HCT116 (cell line): ENCODE data around the gene KCNN3. TPM values are rescaled to one million over a fixed set of nuclear protein-coding genes. Genes with fewer than 3 reads are reported as not detected.

ENCODE experiments used
- ATAC-seq: fragments of 200-7000 bp; cut with Tn5 transposase; 2 replicates; pipeline ENCODE4 v1.9.1; 2020; ENCODE audit warnings: mild to moderate bottlenecking, moderate library complexity
- BruUV-seq: library from RNA; stranded (reverse); fragments of 400-500 nt; replicated peaks from 2 replicates; lab custom pipeline; 2021; lab: Mats Ljungman, UMichigan
- CTCF ChIA-PET: fragments of 300-600 bp; sonication (Branson Sonifier 250); formaldehyde crosslinking; loops from one replicate; lab custom pipeline; 2021; ENCODE audit warnings: antibody characterized with exemption; lab: Charles Lee
- POLR2A ChIA-PET: fragments of 300-600, 350-600 bp; sonication (Branson Sonifier 250); formaldehyde crosslinking; loops from one replicate; lab custom pipeline; 2021; ENCODE audit warnings: antibody characterized with exemption; lab: Charles Lee
- RAD21 ChIA-PET, 2 experiments: fragments of 300-600 bp; sonication (Branson Sonifier 250); formaldehyde crosslinking; loops; one replicate each; lab custom pipeline; 2023; ENCODE audit warnings: low total read pairs in 2 of 2; ENCODE audit not compliant: uncharacterized antibody in 2 of 2, unreplicated experiment in 2 of 2, low non-redundant PET in 1 of 2; lab: Charles Lee
- DNase-seq: peaks from one replicate; pipeline ENCODE4 v3.0.0-alpha.2; 2010; ENCODE audit warnings: low read depth, low spot score
- H2AFZ ChIP-seq: fragments of 200-600 bp; shearing (Covaris generic), sonication (generic); 2 replicates; pipeline ENCODE4 v1.6.1; 2017; ENCODE audit warnings: low read depth, mixed run types, mixed read lengths, antibody characterized with exemption, low read length; ENCODE audit not compliant: poor library complexity, severe bottlenecking
- H3K27ac ChIP-seq: 2 replicates; pipeline ENCODE4 v1.5.1; 2012; ENCODE audit warnings: low read depth, low read length
- H3K27me3 ChIP-seq: fragments of 200-600 bp; sonication (generic); 2 replicates; pipeline ENCODE4 v1.6.1; 2016; ENCODE audit warnings: mixed run types, low read length, mixed read lengths; ENCODE audit not compliant: insufficient read depth
- H3K36me3 ChIP-seq, 2 experiments: fragments of 200-500 bp in 1 of 2; fragments of 200-600 bp in 1 of 2; sonication (Bioruptor generic) in 1 of 2; sonication (generic) in 1 of 2; 2 replicates each; pipeline versions ENCODE4 v1.5.1 to v1.6.1; 2014 to 2016; ENCODE audit warnings: low read length in 2 of 2, inconsistent platforms in 1 of 2, mixed read lengths in 1 of 2, mixed run types in 1 of 2; ENCODE audit not compliant: insufficient read depth in 2 of 2, control insufficient read depth in 1 of 2
- H3K4me1 ChIP-seq, 2 experiments: fragments of 200-600 bp in 1 of 2; sonication (generic) in 1 of 2; 2 replicates each; pipeline versions ENCODE4 v1.5.1 to v1.6.1; 2012 to 2017; ENCODE audit warnings: low read length in 2 of 2, inconsistent platforms in 1 of 2, mild to moderate bottlenecking in 1 of 2, mixed read lengths in 1 of 2, mixed run types in 1 of 2, moderate library complexity in 1 of 2; ENCODE audit not compliant: insufficient read depth in 2 of 2, control insufficient read depth in 1 of 2
- H3K4me2 ChIP-seq: fragments of 200-600 bp; sonication (generic); 2 replicates; pipeline ENCODE4 v1.6.1; 2017; ENCODE audit warnings: mixed run types, low read length, mixed read lengths
- H3K4me3 ChIP-seq, 2 experiments: fragments of 200-600 bp in 1 of 2; sonication (generic) in 1 of 2; replicated peaks in 1 of 2; 2 replicates each; pipeline ENCODE4 v1.5.1; 2011 to 2016; ENCODE audit warnings: low read length in 2 of 2, control low read depth in 1 of 2, low read depth in 1 of 2, mild to moderate bottlenecking in 1 of 2, mixed read lengths in 1 of 2, mixed run types in 1 of 2
- H3K79me2 ChIP-seq: fragments of 200-600 bp; sonication (generic); 2 replicates; pipeline ENCODE4 v1.6.1; 2017; ENCODE audit warnings: mild to moderate bottlenecking, mixed run types, low read length, moderate library complexity, mixed read lengths; ENCODE audit not compliant: insufficient read depth
- H3K9ac ChIP-seq: fragments of 200-600 bp; sonication (generic); 2 replicates; pipeline ENCODE4 v1.6.1; 2016; ENCODE audit warnings: low read length, mixed read lengths
- H3K9me2 ChIP-seq: fragments of 200-600 bp; sonication (generic), shearing (Covaris generic); 2 replicates; pipeline ENCODE4 v1.6.1; 2017; ENCODE audit warnings: mixed run types, mild to moderate bottlenecking, moderate library complexity; ENCODE audit not compliant: insufficient read depth
- H3K9me3 ChIP-seq, 2 experiments: fragments of 200-500 bp in 1 of 2; fragments of 200-600 bp in 1 of 2; sonication (Bioruptor generic) in 1 of 2; sonication (generic) in 1 of 2; 2 replicates each; pipeline ENCODE4 v1.6.1; 2014 to 2017; ENCODE audit warnings: low read length in 2 of 2, mixed read lengths in 2 of 2, inconsistent platforms in 1 of 2, low read depth in 1 of 2, mild to moderate bottlenecking in 1 of 2, mixed run types in 1 of 2, moderate library complexity in 1 of 2; ENCODE audit not compliant: control insufficient read depth in 1 of 2, insufficient read depth in 1 of 2
- H4K20me1 ChIP-seq: fragments of 200-600 bp; sonication (generic), shearing (Covaris generic); 2 replicates; pipeline ENCODE4 v1.6.1; 2017; ENCODE audit warnings: mixed run types, mild to moderate bottlenecking, moderate library complexity; ENCODE audit not compliant: insufficient read depth
- CEBPB ChIP-seq: IDR thresholded peaks from 2 replicates; pipeline ENCODE4 v1.6.1; 2012; ENCODE audit warnings: low read depth
- EGR1 ChIP-seq: IDR thresholded peaks from 2 replicates; pipeline ENCODE4 v1.6.1; 2012; ENCODE audit warnings: low read depth
- ELF1 ChIP-seq: IDR thresholded peaks from 2 replicates; pipeline ENCODE4 v1.6.1; 2012; ENCODE audit warnings: low read depth, borderline replicate concordance
- EZH2 ChIP-seq: fragments of 200-600 bp; sonication (generic); IDR thresholded peaks from 2 replicates; pipeline ENCODE4 v1.6.1; 2017; ENCODE audit warnings: antibody characterized with exemption, mixed run types
- FOSL1 ChIP-seq: IDR thresholded peaks from 2 replicates; pipeline ENCODE4 v1.6.1; 2012; ENCODE audit warnings: low read depth
- POLR2A ChIP-seq: IDR thresholded peaks from 2 replicates; pipeline ENCODE4 v1.7.0; 2011; ENCODE audit warnings: borderline replicate concordance; ENCODE audit not compliant: insufficient read depth, insufficient read length; ENCODE audit errors: extremely low read depth
- POLR2AphosphoS5 ChIP-seq: IDR thresholded peaks from 2 replicates; pipeline ENCODE4 v1.6.1; 2011; ENCODE audit warnings: mild to moderate bottlenecking, low read depth, low read length, moderate library complexity
- RAD21 ChIP-seq: IDR thresholded peaks from 2 replicates; pipeline ENCODE4 v1.6.1; 2012; ENCODE audit warnings: low read depth, mild to moderate bottlenecking
- SP1 ChIP-seq: IDR thresholded peaks from 2 replicates; pipeline ENCODE4 v1.6.1; 2012; ENCODE audit warnings: low read depth
- TCF7L2 ChIP-seq: IDR thresholded peaks from 2 replicates; pipeline ENCODE4 v1.7.0; 2011; ENCODE audit warnings: borderline replicate concordance, inconsistent platforms; ENCODE audit not compliant: insufficient read depth, insufficient read length; ENCODE audit errors: extremely low read depth
- YY1 ChIP-seq: IDR thresholded peaks from 2 replicates; pipeline ENCODE4 v1.6.1; 2011; ENCODE audit warnings: low read length, low read depth, moderate library complexity, mild to moderate bottlenecking; ENCODE audit not compliant: insufficient replicate concordance; ENCODE audit errors: extremely low read depth
- ZFX ChIP-seq: fragments of 450-650 bp; IDR thresholded peaks from 2 replicates; pipeline ENCODE4 v1.6.1; 2017
- intact Hi-C: fragments of 100-400 bp; cut with micrococcal nuclease; formaldehyde crosslinking; loops from 2 replicates; pipeline ENCODE4 v1.10.0; 2022
- total RNA-seq: library from RNA; stranded (reverse); gene quantifications from one replicate; pipeline ENCODE4 v1.2.1, GENCODE V29; 2021; ENCODE audit not compliant: unreplicated experiment
- TF ChIP-seq, protein P1 (sequence below), 3 experiments: fragments of 200-600 bp in 1 of 3; sonication (generic) in 1 of 3; IDR thresholded peaks in 2 of 3; conservative IDR thresholded peaks in 1 of 3; 2 replicates each; pipeline ENCODE4 v1.5.1; 2012 to 2017; ENCODE audit warnings: low read depth in 2 of 3, low read length in 2 of 3, antibody characterized with exemption in 1 of 3, borderline replicate concordance in 1 of 3, control low read depth in 1 of 3, mild to moderate bottlenecking in 1 of 3, mixed read lengths in 1 of 3, mixed run types in 1 of 3, moderate library complexity in 1 of 3; ENCODE audit not compliant: insufficient read depth in 1 of 3
- TF ChIP-seq, protein P2 (sequence below): IDR thresholded peaks from 2 replicates; pipeline ENCODE4 v1.6.1; 2011; ENCODE audit warnings: mild to moderate bottlenecking, low read length, moderate library complexity; ENCODE audit not compliant: insufficient replicate concordance; ENCODE audit errors: extremely low read depth
- TF ChIP-seq, protein P3 (sequence below): IDR thresholded peaks from 2 replicates; pipeline ENCODE4 v1.6.1; 2012
- TF ChIP-seq, protein P4 (sequence below): IDR thresholded peaks from 2 replicates; pipeline ENCODE4 v1.6.1; 2012; ENCODE audit warnings: low read depth

Gene KCNN3
- total RNA-seq, 1 experiment from 2014 or later: 1.1 TPM

DNA sequence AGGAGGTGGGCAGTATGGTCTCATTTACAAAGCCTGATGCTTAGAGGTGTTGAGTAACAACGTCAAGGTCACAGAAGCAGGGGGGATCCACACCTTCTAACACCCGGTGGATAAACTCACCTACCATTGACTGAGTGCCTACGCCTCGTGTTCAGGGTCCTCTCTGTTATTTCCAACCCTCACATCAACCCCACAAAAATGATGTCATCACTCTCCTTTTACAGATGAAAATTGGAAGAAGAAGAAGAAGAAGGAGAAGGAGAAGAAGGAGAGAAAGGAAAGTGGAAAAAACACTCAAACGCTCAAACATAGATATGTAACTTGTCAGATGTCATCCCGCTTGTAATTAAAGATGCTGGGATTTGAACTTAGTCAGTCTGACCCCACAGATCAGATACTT, 653 bp upstream of the KCNN3 start:
- H3K4me1 ChIP-seq: peaks cover 0 to 11% of the 10 kb centered on the region in 2 experiments; a peak in 3 of 4 replicates
- H4K20me1 ChIP-seq: no peaks in the 10 kb centered on the region
- no peaks in the 10 kb centered on the region for H3K9me2 ChIP-seq
- CTCF ChIA-PET: interaction anchor here (0.8 to 1.9 kb wide), 6 partner anchors 8 to 391 kb away, joined by 3 to 14 read pairs (median 5); no protein-coding TSS in a partner anchor
- H3K4me2 ChIP-seq: peak overlapping the region; percentile 96
- H3K79me2 ChIP-seq: no peaks in the 10 kb centered on the region
- no TSS peak for BruUV-seq
- H3K27ac ChIP-seq: no peak overlapping the region
- H3K4me3 ChIP-seq: peak overlapping the region; percentile 36 to 58
- peaks cover 4% of the 10 kb centered on the region; the same call in 1 of the 2 replicates for H3K27me3 ChIP-seq
- no peak for ATAC-seq
- no peaks in the 10 kb centered on the region for H3K9me3 ChIP-seq
- intact Hi-C loops: no loop called here
- peak overlapping the region; percentile 97 for H2AFZ ChIP-seq
- no peak overlapping the region for H3K9ac ChIP-seq
- RAD21 ChIA-PET: interaction anchor here in 1 of 2 experiments (0.8 kb wide), 1 partner anchor 201 kb away, joined by 3 read pairs; no protein-coding TSS in a partner anchor
- H3K36me3 ChIP-seq: no peaks in the 10 kb centered on the region
- TF ChIP-seq TCF7L2 (no peak), SP1 (no peak), CEBPB (no peak), YY1 (no peak), POLR2AphosphoS5 (no peak), ZFX (no peak), POLR2A (no peak), EZH2 (no peak), EGR1 (no peak), FOSL1 (no peak), ELF1 (no peak), RAD21 (no peak)
- TF ChIP-seq, protein P1, sequence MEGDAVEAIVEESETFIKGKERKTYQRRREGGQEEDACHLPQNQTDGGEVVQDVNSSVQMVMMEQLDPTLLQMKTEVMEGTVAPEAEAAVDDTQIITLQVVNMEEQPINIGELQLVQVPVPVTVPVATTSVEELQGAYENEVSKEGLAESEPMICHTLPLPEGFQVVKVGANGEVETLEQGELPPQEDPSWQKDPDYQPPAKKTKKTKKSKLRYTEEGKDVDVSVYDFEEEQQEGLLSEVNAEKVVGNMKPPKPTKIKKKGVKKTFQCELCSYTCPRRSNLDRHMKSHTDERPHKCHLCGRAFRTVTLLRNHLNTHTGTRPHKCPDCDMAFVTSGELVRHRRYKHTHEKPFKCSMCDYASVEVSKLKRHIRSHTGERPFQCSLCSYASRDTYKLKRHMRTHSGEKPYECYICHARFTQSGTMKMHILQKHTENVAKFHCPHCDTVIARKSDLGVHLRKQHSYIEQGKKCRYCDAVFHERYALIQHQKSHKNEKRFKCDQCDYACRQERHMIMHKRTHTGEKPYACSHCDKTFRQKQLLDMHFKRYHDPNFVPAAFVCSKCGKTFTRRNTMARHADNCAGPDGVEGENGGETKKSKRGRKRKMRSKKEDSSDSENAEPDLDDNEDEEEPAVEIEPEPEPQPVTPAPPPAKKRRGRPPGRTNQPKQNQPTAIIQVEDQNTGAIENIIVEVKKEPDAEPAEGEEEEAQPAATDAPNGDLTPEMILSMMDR (IDR thresholded peaks at IDR 0.05 in 2 of 3, conservative IDR thresholded peaks at IDR 0.05 in 1 of 3; ENCODE audit: borderline replicate concordance in 1 of 3, insufficient read depth in 1 of 3, low read depth in 2 of 3, low read length in 2 of 3): no peak
- TF ChIP-seq, protein P2, sequence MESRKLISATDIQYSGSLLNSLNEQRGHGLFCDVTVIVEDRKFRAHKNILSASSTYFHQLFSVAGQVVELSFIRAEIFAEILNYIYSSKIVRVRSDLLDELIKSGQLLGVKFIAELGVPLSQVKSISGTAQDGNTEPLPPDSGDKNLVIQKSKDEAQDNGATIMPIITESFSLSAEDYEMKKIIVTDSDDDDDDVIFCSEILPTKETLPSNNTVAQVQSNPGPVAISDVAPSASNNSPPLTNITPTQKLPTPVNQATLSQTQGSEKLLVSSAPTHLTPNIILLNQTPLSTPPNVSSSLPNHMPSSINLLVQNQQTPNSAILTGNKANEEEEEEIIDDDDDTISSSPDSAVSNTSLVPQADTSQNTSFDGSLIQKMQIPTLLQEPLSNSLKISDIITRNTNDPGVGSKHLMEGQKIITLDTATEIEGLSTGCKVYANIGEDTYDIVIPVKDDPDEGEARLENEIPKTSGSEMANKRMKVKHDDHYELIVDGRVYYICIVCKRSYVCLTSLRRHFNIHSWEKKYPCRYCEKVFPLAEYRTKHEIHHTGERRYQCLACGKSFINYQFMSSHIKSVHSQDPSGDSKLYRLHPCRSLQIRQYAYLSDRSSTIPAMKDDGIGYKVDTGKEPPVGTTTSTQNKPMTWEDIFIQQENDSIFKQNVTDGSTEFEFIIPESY: no peak
- TF ChIP-seq, protein P3, sequence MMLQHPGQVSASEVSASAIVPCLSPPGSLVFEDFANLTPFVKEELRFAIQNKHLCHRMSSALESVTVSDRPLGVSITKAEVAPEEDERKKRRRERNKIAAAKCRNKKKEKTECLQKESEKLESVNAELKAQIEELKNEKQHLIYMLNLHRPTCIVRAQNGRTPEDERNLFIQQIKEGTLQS: no peak
- TF ChIP-seq, protein P4, sequence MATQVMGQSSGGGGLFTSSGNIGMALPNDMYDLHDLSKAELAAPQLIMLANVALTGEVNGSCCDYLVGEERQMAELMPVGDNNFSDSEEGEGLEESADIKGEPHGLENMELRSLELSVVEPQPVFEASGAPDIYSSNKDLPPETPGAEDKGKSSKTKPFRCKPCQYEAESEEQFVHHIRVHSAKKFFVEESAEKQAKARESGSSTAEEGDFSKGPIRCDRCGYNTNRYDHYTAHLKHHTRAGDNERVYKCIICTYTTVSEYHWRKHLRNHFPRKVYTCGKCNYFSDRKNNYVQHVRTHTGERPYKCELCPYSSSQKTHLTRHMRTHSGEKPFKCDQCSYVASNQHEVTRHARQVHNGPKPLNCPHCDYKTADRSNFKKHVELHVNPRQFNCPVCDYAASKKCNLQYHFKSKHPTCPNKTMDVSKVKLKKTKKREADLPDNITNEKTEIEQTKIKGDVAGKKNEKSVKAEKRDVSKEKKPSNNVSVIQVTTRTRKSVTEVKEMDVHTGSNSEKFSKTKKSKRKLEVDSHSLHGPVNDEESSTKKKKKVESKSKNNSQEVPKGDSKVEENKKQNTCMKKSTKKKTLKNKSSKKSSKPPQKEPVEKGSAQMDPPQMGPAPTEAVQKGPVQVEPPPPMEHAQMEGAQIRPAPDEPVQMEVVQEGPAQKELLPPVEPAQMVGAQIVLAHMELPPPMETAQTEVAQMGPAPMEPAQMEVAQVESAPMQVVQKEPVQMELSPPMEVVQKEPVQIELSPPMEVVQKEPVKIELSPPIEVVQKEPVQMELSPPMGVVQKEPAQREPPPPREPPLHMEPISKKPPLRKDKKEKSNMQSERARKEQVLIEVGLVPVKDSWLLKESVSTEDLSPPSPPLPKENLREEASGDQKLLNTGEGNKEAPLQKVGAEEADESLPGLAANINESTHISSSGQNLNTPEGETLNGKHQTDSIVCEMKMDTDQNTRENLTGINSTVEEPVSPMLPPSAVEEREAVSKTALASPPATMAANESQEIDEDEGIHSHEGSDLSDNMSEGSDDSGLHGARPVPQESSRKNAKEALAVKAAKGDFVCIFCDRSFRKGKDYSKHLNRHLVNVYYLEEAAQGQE: no peak
- TF ChIP-seq, all 23 proteins: peak for 0
- POLR2A ChIA-PET: interaction anchor here (0.7 to 1.5 kb wide), 3 partner anchors 8 to 324 kb away, joined by 3 to 5 read pairs (median 3); no protein-coding TSS in a partner anchor
- no peak for DNase-seq
